Measurements from ENCODE around the gene YWHAG. TPM values are rescaled to one million over a fixed set of nuclear protein-coding genes. Genes with fewer than 3 reads are reported as not detected.
A peak's percentile ranks its signal among the peaks of the same experiment; 100 is the strongest.

YWHAG gene
- polyA plus RNA-seq, 3 donors = 6.9 to 12.2 (median 9.3) TPM

DNA sequence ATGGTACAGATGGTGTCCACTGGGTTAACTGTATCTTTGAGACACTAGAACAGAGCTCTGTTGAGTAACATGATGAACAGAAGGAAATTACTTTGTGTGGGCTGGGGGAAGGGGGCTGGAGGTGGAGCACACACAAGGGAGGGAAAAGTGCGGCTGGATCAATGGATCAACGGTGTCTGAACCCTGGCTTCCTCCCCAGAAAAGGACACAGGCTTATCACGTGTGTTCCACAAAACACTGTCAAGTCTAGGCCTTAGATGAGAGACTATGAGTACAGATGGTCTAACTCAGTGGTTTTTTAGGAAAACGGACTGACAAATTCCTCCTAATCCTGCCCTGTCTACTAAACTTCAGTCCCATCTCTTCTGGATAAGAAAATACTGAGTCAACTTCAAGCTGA, 28.5 kb downstream of the YWHAG start:
- Histone ChIP-seq H3K27ac (ENCODE audit: low read depth in 1 of 2, low read length in 2 of 2) (peak overlapping the region in 1 of 2 donors; percentile 40), H4K20me1 (ENCODE audit: insufficient read depth, low read length) (peaks cover 99% of the 10 kb centered on the region), H3K36me3 (replicated peaks in 1 of 2; ENCODE audit: control insufficient read depth in 1 of 2, insufficient read depth in 2 of 2, low read length in 2 of 2) (peaks cover 40 to 50% of the 10 kb centered on the region in 2 donors), H3K4me2 (replicated peaks; ENCODE audit: extremely low read depth, low read length, poor library complexity, severe bottlenecking) (no peak overlapping the region), H2AFZ (ENCODE audit: insufficient read depth, low read depth, low read length, poor library complexity, severe bottlenecking) (no peak overlapping the region), H3K27me3 (ENCODE audit: control insufficient read depth in 2 of 2, insufficient read depth in 2 of 2, low read length in 2 of 2) (no peaks in the 10 kb centered on the region), H3K9ac (ENCODE audit: insufficient read depth, low read length, poor library complexity, severe bottlenecking) (no peak overlapping the region), H3K79me2 (ENCODE audit: insufficient read depth, low read length) (peaks cover 99% of the 10 kb centered on the region), H3K4me3 (replicated peaks in 1 of 3; ENCODE audit: low read depth in 2 of 3, low read length in 3 of 3) (no peak overlapping the region), H3K4me1 (ENCODE audit: control insufficient read depth in 1 of 2, insufficient read depth in 2 of 2, low read length in 2 of 2) (peaks cover 25 to 28% of the 10 kb centered on the region in 2 donors), H3K9me3 (replicated peaks in 1 of 2; ENCODE audit: control insufficient read depth in 1 of 2, insufficient read depth in 1 of 2, low read length in 2 of 2) (no peaks in the 10 kb centered on the region)
- Mint-ChIP-seq H3K27me3 (ENCODE audit: low read depth in 3 of 3) (no peaks in the 10 kb centered on the region), H3K4me3 (no peak overlapping the region), H3K4me1 (peaks cover 57% of the 10 kb centered on the region), H3K27ac (peak overlapping the region in 4 of 7 donors; percentile 7 to 61 (median 37)), H3K9me3 (no peaks in the 10 kb centered on the region), H3K36me3 (peaks cover 40 to 57% of the 10 kb centered on the region in 2 donors)
- TF ChIP-seq, protein P1, sequence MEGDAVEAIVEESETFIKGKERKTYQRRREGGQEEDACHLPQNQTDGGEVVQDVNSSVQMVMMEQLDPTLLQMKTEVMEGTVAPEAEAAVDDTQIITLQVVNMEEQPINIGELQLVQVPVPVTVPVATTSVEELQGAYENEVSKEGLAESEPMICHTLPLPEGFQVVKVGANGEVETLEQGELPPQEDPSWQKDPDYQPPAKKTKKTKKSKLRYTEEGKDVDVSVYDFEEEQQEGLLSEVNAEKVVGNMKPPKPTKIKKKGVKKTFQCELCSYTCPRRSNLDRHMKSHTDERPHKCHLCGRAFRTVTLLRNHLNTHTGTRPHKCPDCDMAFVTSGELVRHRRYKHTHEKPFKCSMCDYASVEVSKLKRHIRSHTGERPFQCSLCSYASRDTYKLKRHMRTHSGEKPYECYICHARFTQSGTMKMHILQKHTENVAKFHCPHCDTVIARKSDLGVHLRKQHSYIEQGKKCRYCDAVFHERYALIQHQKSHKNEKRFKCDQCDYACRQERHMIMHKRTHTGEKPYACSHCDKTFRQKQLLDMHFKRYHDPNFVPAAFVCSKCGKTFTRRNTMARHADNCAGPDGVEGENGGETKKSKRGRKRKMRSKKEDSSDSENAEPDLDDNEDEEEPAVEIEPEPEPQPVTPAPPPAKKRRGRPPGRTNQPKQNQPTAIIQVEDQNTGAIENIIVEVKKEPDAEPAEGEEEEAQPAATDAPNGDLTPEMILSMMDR (IDR thresholded peaks at IDR 0.05) = no peak
- DNase-seq = no peak
- intact Hi-C loops (cut with micrococcal nuclease) = no loop called here
- WGBS (ENCODE audit: insufficient coverage) = 15% methylated on average over 4 of the region's 4 CpGs

DNA sequence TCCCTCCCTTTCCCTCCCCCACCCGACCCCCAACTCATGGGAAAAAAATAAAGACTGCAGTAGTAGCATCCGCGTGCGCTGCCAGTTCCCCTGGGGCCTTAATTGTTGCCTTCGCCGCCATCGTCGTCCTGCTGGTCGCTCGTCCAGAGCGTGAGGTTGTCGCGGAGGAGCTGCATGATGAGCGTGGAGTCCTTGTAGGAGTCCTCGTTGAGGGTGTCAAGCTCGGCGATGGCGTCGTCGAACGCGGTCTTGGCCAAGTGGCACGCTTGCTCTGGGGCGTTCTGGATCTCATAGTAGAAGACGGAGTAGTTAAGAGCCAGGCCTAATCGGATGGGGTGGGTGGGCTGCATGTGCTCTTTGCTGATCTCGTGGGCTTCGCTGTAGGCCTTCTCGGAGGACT, 29.3 kb downstream of the YWHAG start:
- no peak for DNase-seq
- no peaks in the 10 kb centered on the region for H3K9me3 ChIP-seq (replicated peaks in 1 of 2; ENCODE audit: control insufficient read depth in 1 of 2, insufficient read depth in 1 of 2, low read length in 2 of 2)
- peaks cover 52% of the 10 kb centered on the region for H3K4me1 Mint-ChIP-seq
- H3K36me3 Mint-ChIP-seq = peaks cover 41 to 65% of the 10 kb centered on the region in 2 donors
- peaks cover 99% of the 10 kb centered on the region for H4K20me1 ChIP-seq (ENCODE audit: insufficient read depth, low read length)
- H3K27ac Mint-ChIP-seq = peak overlapping the region in 3 of 7 donors; percentile 33 to 69 (median 38)
- intact Hi-C loops (cut with micrococcal nuclease) = no loop called here
- no peak overlapping the region for H3K27ac ChIP-seq (ENCODE audit: low read depth in 1 of 2, low read length in 2 of 2)
- peaks cover 24 to 25% of the 10 kb centered on the region in 2 donors for H3K4me1 ChIP-seq (ENCODE audit: control insufficient read depth in 1 of 2, insufficient read depth in 2 of 2, low read length in 2 of 2)
- no peaks in the 10 kb centered on the region for H3K27me3 ChIP-seq (ENCODE audit: control insufficient read depth in 2 of 2, insufficient read depth in 2 of 2, low read length in 2 of 2)
- no peak overlapping the region for H3K4me3 ChIP-seq (replicated peaks in 1 of 3; ENCODE audit: low read depth in 2 of 3, low read length in 3 of 3)
- H3K9ac ChIP-seq (ENCODE audit: insufficient read depth, low read length, poor library complexity, severe bottlenecking) = no peak overlapping the region
- H3K79me2 ChIP-seq (ENCODE audit: insufficient read depth, low read length) = peaks cover 99% of the 10 kb centered on the region
- H3K27me3 Mint-ChIP-seq (ENCODE audit: low read depth in 3 of 3) = no peaks in the 10 kb centered on the region
- H3K9me3 Mint-ChIP-seq = no peaks in the 10 kb centered on the region
- H3K4me3 Mint-ChIP-seq = no peak overlapping the region
- 96% methylated on average over 24 of the region's 29 CpGs for WGBS (ENCODE audit: insufficient coverage)
- TF ChIP-seq, protein P1 (IDR thresholded peaks at IDR 0.05) = no peak
- no peak overlapping the region for H3K4me2 ChIP-seq (replicated peaks; ENCODE audit: extremely low read depth, low read length, poor library complexity, severe bottlenecking)
- peaks cover 44 to 58% of the 10 kb centered on the region in 2 donors for H3K36me3 ChIP-seq (replicated peaks in 1 of 2; ENCODE audit: control insufficient read depth in 1 of 2, insufficient read depth in 2 of 2, low read length in 2 of 2)
- H2AFZ ChIP-seq (ENCODE audit: insufficient read depth, low read depth, low read length, poor library complexity, severe bottlenecking) = no peak overlapping the region

All from CD14-positive monocyte (primary cell).